Keratinocyte (primary cell): Measurements from ENCODE around the gene AQP9. TPM values are rescaled to one million over a fixed set of nuclear protein-coding genes. Genes with fewer than 3 reads are reported as not detected.
"Not testable (repeated sequence)": the region's sequence is repeated elsewhere in the genome, so short reads cannot be mapped to it uniquely, and the experiment has no call there.

Source experiments
- DNase-seq: peaks from one replicate; pipeline ENCODE4 v3.0.0-alpha.2; 2011; ENCODE audit warnings: low read depth, missing footprints, low spot score
- FAIRE-seq: peaks from 2 replicates; lab custom pipeline; 2011; peaks lifted over from hg19 to GRCh38; lab: Jason Lieb, UNC
- H2AFZ ChIP-seq: 2 replicates; pipeline ENCODE4 v1.6.0; 2012; ENCODE audit warnings: low read length, control low read depth, inconsistent platforms; ENCODE audit not compliant: control insufficient read depth
- H3K27ac ChIP-seq: 2 replicates; pipeline ENCODE4 v1.5.1; 2011; ENCODE audit warnings: low read length; ENCODE audit not compliant: control insufficient read depth, insufficient read depth
- H3K27me3 ChIP-seq: 3 replicates; pipeline ENCODE4 v1.6.0; 2011; ENCODE audit warnings: low read length; ENCODE audit not compliant: control insufficient read depth, insufficient read depth; ENCODE audit errors: extremely low read depth
- H3K36me3 ChIP-seq, 2 experiments: 2 replicates in 1 of 2; 3 replicates in 1 of 2; pipeline ENCODE4 v1.5.1; 2011; ENCODE audit warnings: low read length in 2 of 2, mild to moderate bottlenecking in 1 of 2; ENCODE audit not compliant: control insufficient read depth in 2 of 2, insufficient read depth in 2 of 2; ENCODE audit errors: extremely low read depth in 1 of 2
- H3K4me1 ChIP-seq: 3 replicates; pipeline ENCODE4 v1.5.1; 2011; ENCODE audit warnings: low read length; ENCODE audit not compliant: control insufficient read depth, insufficient read depth; ENCODE audit errors: extremely low read depth
- H3K4me2 ChIP-seq: 3 replicates; pipeline ENCODE4 v1.6.0; 2011; ENCODE audit warnings: low read depth, low read length; ENCODE audit not compliant: control insufficient read depth, insufficient read depth; ENCODE audit errors: extremely low read depth
- H3K4me3 ChIP-seq, 3 experiments: fragments of 200-600 bp in 1 of 3; sonication (generic) in 1 of 3; 2 replicates in 2 of 3; 3 replicates in 1 of 3; pipeline ENCODE4 v1.5.1; 2011 to 2016; ENCODE audit warnings: low read length in 3 of 3, mild to moderate bottlenecking in 3 of 3, control low read depth in 2 of 3, inconsistent platforms in 1 of 3, low read depth in 1 of 3, mixed read lengths in 1 of 3, mixed run types in 1 of 3, moderate library complexity in 1 of 3; ENCODE audit not compliant: control insufficient read depth in 2 of 3, insufficient read depth in 2 of 3; ENCODE audit errors: extremely low read depth in 1 of 3
- H3K79me2 ChIP-seq: 2 replicates; pipeline ENCODE4 v1.6.0; 2012; ENCODE audit warnings: low read length; ENCODE audit not compliant: control insufficient read depth, insufficient read depth
- H3K9ac ChIP-seq: 3 replicates; pipeline ENCODE4 v1.6.0; 2011; ENCODE audit warnings: low read length; ENCODE audit not compliant: control insufficient read depth, insufficient read depth; ENCODE audit errors: extremely low read depth
- H3K9me1 ChIP-seq: 3 replicates; pipeline ENCODE4 v1.6.0; 2011; ENCODE audit warnings: low read length; ENCODE audit not compliant: control insufficient read depth, insufficient read depth; ENCODE audit errors: extremely low read depth
- H3K9me3 ChIP-seq: 2 replicates; pipeline ENCODE4 v1.5.1; 2012; ENCODE audit warnings: low read depth, low read length; ENCODE audit not compliant: control insufficient read depth
- H4K20me1 ChIP-seq: 3 replicates; pipeline ENCODE4 v1.6.0; 2011; ENCODE audit warnings: low read length; ENCODE audit not compliant: control insufficient read depth, insufficient read depth; ENCODE audit errors: extremely low read depth
- CTCF ChIP-seq, 3 experiments: IDR thresholded peaks in 1 of 3; conservative IDR thresholded peaks in 1 of 3; optimal IDR thresholded peaks in 1 of 3; 2 replicates in 2 of 3; 3 replicates in 1 of 3; pipeline versions ENCODE3 to v1.5.1; 2011; ENCODE audit warnings: low read length in 3 of 3, mild to moderate bottlenecking in 3 of 3, moderate library complexity in 2 of 3, control low read depth in 1 of 3, inconsistent platforms in 1 of 3; ENCODE audit not compliant: insufficient read depth in 2 of 3; ENCODE audit errors: extremely low read depth in 1 of 3
- EZH2 ChIP-seq: IDR thresholded peaks from one replicate; pipeline ENCODE4 v1.6.1; 2012; ENCODE audit warnings: inconsistent platforms, mild to moderate bottlenecking, low read length, moderate library complexity
- dilution Hi-C: fragments of 300-500 bp; cut with MboI; formaldehyde crosslinking; loops from one replicate; pipeline ENCODE4 v1.7.0; 2020; ENCODE audit warnings: low sequenced_read_pairs; ENCODE audit not compliant: extremely low pct_ligation_motif_present
- polyA plus RNA-seq, 5 experiments: library from polyadenylated mRNA; depleted of rRNA in 3 of 5; stranded (reverse) in 3 of 5; stranded (forward) in 1 of 5; unstranded in 1 of 5; fragments of >200 nt; gene quantifications; 1 replicate in 1 of 5; 2 replicates in 3 of 5; 3 replicates in 1 of 5; pipeline versions ENCODE4 v1.2.1 to v1.2.3, GENCODE V29; 2011 to 2012; ENCODE audit warnings: missing spikeins in 2 of 5, low read depth in 1 of 5, low replicate concordance in 1 of 5

AQP9 gene
- polyA plus RNA-seq, 1 donor (not counting 4 experiments of a cell fraction or from before 2014, with no cell fraction given), result 2.6 TPM

GRCh38 chr15:58110999-58111717 is 27.0 kb upstream of the AQP9 start:
- FAIRE-seq, result no peak
- Histone ChIP-seq H3K36me3 (no peaks in the 10 kb centered on the region), H3K4me1 (peaks cover 2% of the 10 kb centered on the region), H3K27me3 (no peaks in the 10 kb centered on the region), H3K9ac (no peak overlapping the region), H3K27ac (no peak overlapping the region), H2AFZ (no peak overlapping the region), H3K4me3 (no peak overlapping the region), H3K9me1 (no peaks in the 10 kb centered on the region), H3K4me2 (no peak overlapping the region), H3K9me3 (no peaks in the 10 kb centered on the region), H4K20me1 (no peaks in the 10 kb centered on the region), H3K79me2 (no peaks in the 10 kb centered on the region)
- no peak for DNase-seq
- dilution Hi-C loops, result no loop called here
- TF ChIP-seq EZH2, result no peak
- no peak for TF ChIP-seq CTCF (optimal IDR thresholded peaks at IDR 0.05 in 1 of 3, IDR thresholded peaks at IDR 0.05 in 1 of 3, conservative IDR thresholded peaks at IDR 0.05 in 1 of 3; ENCODE audit: extremely low read depth in 1 of 3, insufficient read depth in 2 of 3, low read length in 3 of 3)

- no peak overlapping the region for H3K9ac ChIP-seq
- H3K79me2 ChIP-seq, result no peaks in the 10 kb centered on the region
- FAIRE-seq, result no peak
- no peak overlapping the region for H2AFZ ChIP-seq
- no peaks in the 10 kb centered on the region for H3K36me3 ChIP-seq
- dilution Hi-C loops, result no loop called here
- peaks cover 2% of the 10 kb centered on the region for H3K4me1 ChIP-seq
- H4K20me1 ChIP-seq, result no peaks in the 10 kb centered on the region
- H3K9me1 ChIP-seq, result no peaks in the 10 kb centered on the region
- no peak overlapping the region for H3K4me3 ChIP-seq
- DNase-seq, result no peak
- TF ChIP-seq EZH2 (no peak), CTCF (optimal IDR thresholded peaks at IDR 0.05 in 1 of 3, IDR thresholded peaks at IDR 0.05 in 1 of 3, conservative IDR thresholded peaks at IDR 0.05 in 1 of 3; ENCODE audit: extremely low read depth in 1 of 3, insufficient read depth in 2 of 3, low read length in 3 of 3) (no peak)
- H3K27ac ChIP-seq, result no peak overlapping the region
- no peaks in the 10 kb centered on the region for H3K27me3 ChIP-seq
- no peaks in the 10 kb centered on the region for H3K9me3 ChIP-seq
- H3K4me2 ChIP-seq, result no peak overlapping the region
Measured at GRCh38 chr15:58111718-58112104, 26.5 kb upstream of the AQP9 start.

GRCh38 chr15:58113358-58113757 is 24.8 kb upstream of the AQP9 start:
- H3K4me2 ChIP-seq, dilution Hi-C loops, H2AFZ ChIP-seq, H3K9me3 ChIP-seq, H3K9ac ChIP-seq, H3K27ac ChIP-seq, H3K36me3 ChIP-seq, FAIRE-seq, H3K27me3 ChIP-seq, H3K4me1 ChIP-seq, DNase-seq, H4K20me1 ChIP-seq, H3K4me3 ChIP-seq, H3K9me1 ChIP-seq, H3K79me2 ChIP-seq: not testable (repeated sequence)
